ENCODE measurements around the gene ADARB1.

DNA sequence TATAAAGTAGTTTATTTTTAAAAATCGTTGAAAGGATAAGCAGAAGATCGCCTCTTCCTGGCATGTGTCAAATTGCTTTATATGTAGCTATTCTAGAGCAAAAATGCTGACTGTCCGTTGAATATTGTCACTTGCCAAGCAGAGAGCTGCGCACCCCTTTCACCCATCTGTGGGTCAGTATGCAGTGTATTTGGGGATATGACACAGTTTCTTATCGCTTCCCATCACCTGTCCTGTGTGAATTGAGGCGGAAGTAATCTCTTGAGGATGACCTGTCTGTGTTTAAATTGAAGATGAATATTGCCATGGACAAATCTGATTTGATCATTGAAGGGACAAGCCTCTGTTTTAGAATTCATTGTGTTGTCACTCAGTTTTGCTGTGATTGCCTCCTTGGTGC, 161.1 kb downstream of the ADARB1 start:
- no peak for TF ChIP-seq CTCF (IDR thresholded peaks at IDR 0.05; ENCODE audit: borderline replicate concordance, extremely low read depth, low read length, poor library complexity, severe bottlenecking)
- no peak for TF ChIP-seq EZH2 (IDR thresholded peaks at IDR 0.05; ENCODE audit: borderline replicate concordance, low read depth, low read length, severe bottlenecking)
